ENCODE results near the gene FLII.

FLII gene

GRCh38 chr17:18254888-18255649, 3.5 kb downstream of the FLII start:
- no peak for DNase-seq (ENCODE audit: low read depth)
- no peak for TF ChIP-seq CTCF (conservative IDR thresholded peaks at IDR 0.05; ENCODE audit: low read length)

GRCh38 chr17:18253947-18254821, 4.4 kb downstream of the FLII start:
- no peak overlapping the region for H3K4me3 ChIP-seq (ENCODE audit: low read length)
- DNase-seq (ENCODE audit: low read depth), result no peak
- TF ChIP-seq CTCF (conservative IDR thresholded peaks at IDR 0.05; ENCODE audit: low read length), result no peak

More at GRCh38 chr17:18254888-18255649, 3.5 kb downstream of the FLII start:
- no peak overlapping the region for H3K4me3 ChIP-seq (ENCODE audit: low read length)

- no peak for DNase-seq (ENCODE audit: low read depth)
- TF ChIP-seq CTCF (conservative IDR thresholded peaks at IDR 0.05; ENCODE audit: low read length), result no peak
- H3K4me3 ChIP-seq (ENCODE audit: low read length), result no peak overlapping the region
These were observed 5.2 kb downstream of the FLII start for GRCh38 chr17:18253187-18253884.

- no peak for TF ChIP-seq CTCF (conservative IDR thresholded peaks at IDR 0.05; ENCODE audit: low read length)
- no peak for DNase-seq (ENCODE audit: low read depth)
- no peak overlapping the region for H3K4me3 ChIP-seq (ENCODE audit: low read length)
These were observed 6.4 kb downstream of the FLII start for GRCh38 chr17:18252160-18252559.

GRCh38 chr17:18251204-18251603, 7.3 kb downstream of the FLII start:
- H3K4me3 ChIP-seq (ENCODE audit: low read length), result no peak overlapping the region
- TF ChIP-seq CTCF (conservative IDR thresholded peaks at IDR 0.05; ENCODE audit: low read length), result no peak
- DNase-seq (ENCODE audit: low read depth), result no peak

- no peak for TF ChIP-seq CTCF (conservative IDR thresholded peaks at IDR 0.05; ENCODE audit: low read length)
- H3K4me3 ChIP-seq (ENCODE audit: low read length), result no peak overlapping the region
- no peak for DNase-seq (ENCODE audit: low read depth)
These were observed 7.8 kb downstream of the FLII start for GRCh38 chr17:18250708-18251107.
